Stimulated activated naive CD4-positive, alpha-beta T cell treated with Interleukin-2 at 50 U/mL for 16 hours (primary cell): Measurements from ENCODE around the gene MYBPC3.
"Not testable (repeated sequence)": the region's sequence is repeated elsewhere in the genome, so short reads cannot be mapped to it uniquely, and the experiment has no call there.

Experiments
- DNase-seq: peaks from one replicate; lab custom pipeline; 2025; lab: John Stamatoyannopoulos, UW

Gene MYBPC3

DNA sequence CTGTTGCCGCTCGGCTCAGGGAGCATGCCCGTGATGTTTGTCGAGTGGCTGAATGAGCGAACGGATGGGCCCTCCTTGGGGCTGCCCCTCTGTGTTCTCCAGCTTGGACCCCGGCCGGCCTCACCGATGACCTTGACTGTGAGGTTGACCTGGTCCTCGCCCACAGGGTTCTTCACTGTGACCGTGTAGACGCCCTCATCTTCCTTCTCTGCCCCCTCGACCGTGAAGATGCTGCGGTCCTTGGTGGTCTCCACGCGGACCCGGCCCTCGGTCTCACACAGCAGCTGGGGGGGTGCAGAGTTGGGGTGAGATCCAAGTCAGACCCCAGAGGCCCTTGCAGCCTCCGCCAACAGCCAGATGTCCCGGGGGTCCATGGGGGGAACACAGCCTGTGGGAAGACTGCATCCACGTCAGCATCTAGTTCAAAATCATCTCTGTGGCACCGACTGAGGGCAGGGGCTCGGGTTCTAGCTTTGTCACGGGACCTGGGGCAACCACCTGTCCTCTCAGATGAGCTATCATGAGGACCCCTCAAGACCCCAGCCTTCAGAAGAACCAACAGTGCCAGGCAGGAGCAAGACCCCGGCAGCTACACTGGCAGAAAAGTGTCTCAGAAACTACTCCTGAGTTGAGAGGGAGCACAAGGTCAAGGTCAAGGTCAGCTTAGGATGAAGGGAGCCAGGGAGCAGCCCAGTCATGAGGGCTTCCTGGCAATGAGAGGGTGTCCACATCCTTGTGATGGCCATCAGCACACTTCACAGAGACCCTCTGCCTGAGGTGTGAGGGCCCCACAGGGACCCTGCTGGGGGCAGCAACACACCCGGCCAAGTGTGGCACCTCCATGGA lies 13.9 kb downstream of the MYBPC3 start:
- DNase-seq = no peak

DNA sequence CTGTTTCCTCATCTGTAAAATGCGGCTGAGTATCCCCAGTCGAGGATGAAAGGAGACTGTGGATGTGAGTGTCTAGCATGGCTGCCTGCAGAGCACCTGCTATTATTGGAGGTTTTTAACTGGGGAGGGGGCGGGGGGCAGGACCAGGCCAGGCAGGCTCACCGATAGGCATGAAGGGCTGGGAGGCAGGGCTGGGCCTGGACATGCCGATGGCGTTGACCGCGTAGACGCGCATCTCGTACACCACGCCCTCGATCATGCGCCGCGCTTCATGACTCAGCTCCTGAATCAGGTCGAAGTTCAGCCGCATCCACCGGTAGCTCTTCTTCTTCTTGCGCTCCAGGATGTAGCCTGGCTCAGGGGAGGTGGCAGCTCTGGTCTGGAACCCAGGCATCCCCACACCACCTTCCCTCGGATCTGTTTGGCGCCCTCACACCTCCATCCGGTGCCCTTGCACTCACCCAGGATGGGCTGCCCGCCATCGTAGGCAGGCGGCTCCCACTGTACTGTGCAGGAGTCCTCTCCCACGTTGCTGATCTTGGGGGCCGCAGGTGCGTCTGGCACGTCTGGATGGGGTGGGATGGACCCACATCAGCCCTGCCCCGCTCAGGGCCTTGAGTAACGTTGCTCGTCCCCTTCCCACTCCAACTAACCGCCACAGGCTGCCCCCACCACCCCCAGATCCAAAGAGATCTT lies 15.1 kb downstream of the MYBPC3 start:
- no peak for DNase-seq

DNA sequence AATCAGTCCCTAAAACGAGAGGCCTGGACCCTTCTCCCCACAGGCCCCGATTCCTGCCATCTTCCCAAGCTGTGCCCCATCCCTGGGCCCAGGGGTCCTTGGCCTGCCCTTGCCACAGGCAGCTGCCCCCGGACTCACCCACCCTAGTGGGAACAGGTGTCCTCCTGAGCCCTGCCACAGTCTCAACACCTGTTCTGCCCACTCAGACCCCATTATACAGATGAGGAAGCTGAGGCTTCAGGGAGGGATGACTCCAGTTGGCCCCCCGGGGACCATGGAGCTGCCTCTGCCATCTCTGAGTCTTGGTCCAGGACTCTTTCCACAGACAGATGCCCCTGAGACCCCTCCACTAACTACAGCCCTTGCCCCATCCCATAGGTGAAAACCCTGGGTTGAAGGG lies 15.9 kb downstream of the MYBPC3 start:
- no peak for DNase-seq

DNA sequence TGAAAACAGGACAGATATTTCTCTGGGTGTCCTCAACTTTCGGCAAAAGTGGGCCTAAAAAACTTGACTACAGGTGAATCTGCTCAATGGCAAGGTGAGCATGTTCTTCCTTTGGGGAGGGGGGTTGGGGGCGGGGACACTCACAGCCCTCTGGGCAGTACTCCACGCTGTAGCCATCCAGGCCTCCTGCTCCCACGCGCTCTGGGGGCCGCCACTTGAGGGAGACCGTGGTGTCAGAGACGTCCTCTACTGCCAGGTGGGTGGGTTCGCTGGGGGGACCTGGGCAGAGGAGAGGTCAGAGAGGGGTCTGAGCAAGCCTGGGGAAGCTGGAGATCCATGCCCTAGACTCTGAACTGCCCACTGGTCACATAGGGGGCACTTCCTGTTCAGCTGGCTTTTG lies 16.8 kb downstream of the MYBPC3 start:
- DNase-seq = no peak

DNA sequence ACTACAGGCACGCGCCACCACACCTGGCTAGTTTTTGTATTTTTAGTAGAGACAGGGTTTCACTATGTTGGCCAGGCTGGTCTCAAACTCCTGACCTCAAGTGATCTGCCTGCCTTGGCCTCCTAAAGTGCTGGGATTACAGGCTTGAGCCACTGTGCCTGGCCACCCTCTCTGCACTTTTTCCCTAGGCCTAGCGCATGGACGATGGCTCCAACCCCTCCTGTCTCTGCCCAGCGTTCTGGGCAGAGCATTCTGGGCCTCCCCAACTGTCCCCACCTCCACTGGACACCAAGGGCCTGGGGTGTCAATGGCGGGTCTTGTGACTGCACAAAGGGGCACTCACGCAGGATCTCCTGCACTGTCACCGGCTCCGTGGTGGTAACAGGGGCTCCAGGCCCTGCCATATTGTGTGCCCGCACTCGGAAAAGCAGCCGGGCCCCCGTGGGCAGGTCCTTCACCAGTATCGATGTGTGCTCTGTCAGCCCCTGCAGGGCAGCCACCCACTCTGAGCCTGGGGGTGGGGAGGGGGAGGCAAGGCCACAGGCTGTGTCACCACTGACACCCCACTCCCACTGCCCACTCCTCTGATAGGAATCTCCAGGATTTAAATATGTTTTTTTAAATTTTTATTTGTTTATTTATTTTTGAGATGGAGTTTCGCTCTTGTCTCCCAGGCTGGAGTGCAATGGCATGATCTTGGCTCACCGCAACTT lies 17.6 kb downstream of the MYBPC3 start:
- not testable (repeated sequence) for DNase-seq

DNA sequence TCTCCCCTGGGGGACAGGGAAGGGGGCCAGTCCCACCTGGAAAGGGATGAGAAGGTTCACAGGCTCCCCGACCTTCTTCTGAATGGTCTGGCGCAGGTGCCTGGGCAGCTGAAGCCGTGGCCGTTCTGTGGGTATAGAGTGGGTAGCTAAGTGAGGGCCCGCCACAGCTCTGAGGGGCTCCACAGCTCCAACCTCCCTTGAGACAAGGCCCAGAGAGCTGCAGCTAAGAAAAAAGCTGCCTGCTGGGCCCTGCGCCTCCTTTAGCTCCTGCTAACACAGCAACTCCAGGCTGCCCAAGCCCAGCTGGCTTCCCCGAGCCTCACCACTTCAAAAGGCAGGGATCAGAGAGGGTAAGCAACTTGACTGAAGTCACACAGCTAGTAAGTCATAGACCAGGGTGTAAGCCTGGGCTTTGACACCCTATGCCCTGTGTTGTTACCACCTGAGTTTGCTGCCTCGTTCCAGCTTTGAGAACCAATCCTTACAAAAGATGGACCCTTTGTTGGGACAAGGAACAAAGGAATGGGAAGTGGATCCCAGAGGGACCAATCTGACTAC lies 18.5 kb downstream of the MYBPC3 start:
- DNase-seq = no peak

DNA sequence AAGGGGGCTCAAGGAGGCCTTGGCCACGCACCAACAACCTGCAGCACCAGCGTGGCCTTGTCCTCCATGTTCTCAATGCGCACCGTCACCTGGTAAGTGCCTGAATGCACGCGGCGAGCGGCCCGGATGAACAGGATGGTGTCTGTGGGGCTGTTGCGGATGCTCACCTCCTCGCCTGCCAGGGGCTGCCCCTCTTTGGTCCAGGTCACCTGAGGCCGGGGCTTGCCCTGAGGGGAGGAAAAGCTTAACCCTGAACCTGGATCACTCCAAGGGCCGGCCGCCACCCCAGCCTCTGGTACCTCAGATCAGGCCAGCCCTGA lies 19.0 kb downstream of the MYBPC3 start:
- no peak for DNase-seq

DNA sequence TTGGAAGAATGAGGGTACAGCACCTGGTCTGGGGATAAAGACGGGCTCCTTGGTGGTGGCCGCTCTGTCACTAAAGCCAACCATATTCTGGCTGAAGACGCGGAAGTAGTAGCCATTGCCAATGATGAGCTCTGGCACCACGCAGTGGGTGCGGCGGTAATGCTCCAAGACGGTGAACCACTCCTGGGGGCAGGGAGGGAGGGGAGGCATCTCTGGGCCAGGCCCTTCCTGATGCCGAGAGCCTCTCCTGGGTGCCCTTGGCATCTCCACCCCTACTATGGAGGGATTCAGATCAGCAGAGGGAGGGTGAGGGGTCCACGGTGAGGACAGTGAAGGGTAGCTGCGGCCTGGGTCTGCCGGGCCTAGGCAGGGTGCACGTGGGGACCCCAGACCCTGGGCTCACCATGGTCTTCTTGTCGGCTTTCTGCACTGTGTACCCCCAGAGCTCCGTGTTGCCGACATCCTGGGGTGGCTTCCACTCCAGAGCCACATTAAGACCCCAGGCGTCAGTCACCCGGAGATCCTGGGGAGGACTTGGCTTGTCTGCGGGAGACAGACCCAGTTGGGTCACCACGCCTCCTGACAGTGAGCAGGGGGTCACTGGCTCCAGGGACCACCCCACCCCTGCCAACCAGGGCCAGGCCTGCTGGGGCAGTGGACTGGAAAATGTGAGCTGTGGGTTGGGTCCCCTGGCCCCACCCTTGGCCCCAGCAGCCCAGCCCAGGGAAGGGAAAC lies 19.5 kb downstream of the MYBPC3 start:
- no peak for DNase-seq

DNA sequence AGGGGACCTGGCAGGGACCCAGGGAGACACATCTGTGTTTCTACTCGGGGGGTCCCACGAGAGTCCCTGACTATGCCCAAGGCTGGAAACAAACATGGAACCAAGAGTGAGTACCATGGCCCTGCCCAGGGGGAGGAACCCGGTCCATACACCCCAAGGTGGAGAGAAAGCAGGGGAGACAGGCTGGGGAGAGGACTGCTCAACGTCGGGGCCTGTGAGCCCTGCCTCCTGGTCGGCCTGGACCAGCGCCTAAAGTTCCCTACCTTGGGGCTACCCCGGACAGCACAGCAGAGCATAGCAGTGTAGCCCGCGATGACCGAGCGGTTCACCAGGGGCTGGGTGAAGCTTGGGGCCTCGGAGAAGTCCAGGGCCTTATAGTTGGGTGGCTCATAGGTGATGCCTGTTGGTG lies 20.2 kb downstream of the MYBPC3 start:
- no peak for DNase-seq

DNA sequence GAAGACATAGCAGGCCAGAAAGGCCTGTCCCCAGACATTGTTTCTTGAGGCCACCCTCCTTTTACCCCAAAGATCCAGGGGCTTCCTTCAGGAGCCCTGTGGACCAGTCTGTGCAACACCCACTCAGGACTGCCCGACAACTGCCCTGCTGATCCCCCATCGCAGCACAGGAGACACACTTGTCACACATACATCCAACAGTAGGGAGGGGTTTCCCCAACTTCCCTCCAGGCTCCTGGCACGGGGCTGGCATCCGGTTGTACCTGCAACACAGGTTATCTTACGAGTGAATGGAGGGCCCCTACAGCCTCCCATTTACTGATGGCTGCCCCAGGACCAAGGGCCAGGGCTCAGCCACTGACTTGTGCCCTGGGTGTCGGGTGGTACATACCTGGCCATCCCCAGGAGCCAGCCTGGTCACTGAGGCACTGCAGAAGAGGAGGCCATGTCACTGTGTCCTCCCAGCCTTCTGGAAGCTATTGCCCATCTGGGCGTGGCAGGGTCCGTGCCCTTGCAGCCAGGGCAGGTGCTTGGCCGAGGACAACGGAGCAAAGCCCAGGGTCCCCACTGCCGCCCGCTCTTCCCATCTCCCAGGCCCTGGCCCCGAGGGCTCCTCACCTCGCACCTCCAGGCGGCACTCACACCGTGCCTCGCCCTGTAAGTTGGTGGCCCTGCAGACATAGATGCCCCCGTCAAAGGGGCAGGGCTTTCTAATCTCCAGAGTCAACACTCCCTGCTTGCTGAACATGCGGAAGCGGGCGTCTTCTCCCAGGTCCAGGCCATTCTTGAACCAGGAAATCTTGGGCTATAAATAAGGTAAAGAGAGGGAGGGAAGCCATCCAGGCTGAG lies 20.8 kb downstream of the MYBPC3 start:
- no peak for DNase-seq

DNA sequence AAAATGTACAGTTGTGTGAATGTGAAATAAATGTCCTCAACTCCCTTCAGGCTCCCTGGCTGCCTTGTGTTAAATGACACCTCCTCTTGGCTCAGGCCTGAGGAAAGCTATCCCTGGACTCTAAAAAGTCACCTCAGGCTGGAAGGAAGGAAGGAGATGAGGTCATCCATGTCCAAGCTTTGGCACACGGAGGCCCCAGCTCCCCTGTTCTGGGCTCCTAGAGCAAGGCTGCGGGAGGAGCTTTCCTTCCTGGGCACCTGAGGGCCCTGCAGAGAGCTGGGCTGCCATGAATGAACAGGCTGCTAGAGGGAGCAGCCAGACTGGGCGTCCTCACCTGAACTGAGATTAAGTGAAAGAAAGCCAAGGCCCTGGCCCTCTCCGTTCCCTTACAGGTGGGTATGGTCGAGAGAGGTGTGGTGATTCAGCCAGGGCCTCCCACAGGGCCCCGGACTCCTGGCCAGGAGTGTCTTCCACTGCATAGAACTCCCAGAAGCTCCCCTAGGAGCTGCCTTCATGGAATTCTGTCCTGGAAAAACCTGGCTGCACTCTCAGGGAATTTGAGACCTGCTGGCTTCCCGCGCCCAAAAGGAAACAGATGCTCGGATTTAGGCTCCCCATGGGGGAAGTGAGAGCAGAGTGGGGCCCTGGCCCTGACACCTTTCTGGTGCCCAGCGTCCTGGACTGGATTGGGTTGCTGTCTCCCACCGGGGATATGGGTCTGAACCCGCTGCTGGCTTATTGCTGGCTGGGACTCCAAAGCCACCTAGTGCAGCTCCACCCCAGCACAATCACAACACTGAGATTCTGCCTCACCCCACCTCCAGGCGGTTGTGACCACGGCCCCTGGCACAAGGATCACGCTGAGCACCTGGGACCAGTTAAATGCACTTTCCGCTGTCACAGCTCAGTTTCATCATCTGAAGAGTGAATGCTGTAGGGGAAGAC lies 22.2 kb downstream of the MYBPC3 start:
- no peak for DNase-seq

DNA sequence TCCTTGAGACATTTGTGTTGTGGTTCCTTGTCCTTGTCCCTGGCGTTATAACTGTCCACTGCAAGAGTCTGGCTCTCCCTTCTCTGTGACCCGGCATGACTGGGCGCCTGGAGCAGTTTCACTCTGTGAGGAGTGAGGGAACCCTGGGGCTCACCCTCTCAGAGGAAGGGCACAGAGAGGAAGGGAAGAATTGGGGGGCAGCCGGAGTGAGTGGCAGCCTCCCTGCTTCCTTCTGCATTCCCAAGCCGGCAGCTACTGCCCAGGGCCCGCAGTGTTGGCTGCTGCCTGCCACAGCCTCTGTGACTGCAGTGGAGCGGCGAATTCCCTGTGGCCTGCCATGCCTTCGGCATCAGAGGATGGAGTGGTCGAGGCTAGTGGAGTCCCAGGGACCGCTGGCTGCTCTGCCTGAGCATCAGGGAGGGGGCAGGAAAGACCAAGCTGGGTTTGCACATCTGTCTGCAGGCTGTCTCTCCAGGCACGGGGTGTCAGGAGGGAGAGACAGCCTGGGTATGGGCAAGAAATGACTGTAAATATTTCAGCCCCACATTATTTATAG lies 23.0 kb downstream of the MYBPC3 start:
- no peak for DNase-seq

DNA sequence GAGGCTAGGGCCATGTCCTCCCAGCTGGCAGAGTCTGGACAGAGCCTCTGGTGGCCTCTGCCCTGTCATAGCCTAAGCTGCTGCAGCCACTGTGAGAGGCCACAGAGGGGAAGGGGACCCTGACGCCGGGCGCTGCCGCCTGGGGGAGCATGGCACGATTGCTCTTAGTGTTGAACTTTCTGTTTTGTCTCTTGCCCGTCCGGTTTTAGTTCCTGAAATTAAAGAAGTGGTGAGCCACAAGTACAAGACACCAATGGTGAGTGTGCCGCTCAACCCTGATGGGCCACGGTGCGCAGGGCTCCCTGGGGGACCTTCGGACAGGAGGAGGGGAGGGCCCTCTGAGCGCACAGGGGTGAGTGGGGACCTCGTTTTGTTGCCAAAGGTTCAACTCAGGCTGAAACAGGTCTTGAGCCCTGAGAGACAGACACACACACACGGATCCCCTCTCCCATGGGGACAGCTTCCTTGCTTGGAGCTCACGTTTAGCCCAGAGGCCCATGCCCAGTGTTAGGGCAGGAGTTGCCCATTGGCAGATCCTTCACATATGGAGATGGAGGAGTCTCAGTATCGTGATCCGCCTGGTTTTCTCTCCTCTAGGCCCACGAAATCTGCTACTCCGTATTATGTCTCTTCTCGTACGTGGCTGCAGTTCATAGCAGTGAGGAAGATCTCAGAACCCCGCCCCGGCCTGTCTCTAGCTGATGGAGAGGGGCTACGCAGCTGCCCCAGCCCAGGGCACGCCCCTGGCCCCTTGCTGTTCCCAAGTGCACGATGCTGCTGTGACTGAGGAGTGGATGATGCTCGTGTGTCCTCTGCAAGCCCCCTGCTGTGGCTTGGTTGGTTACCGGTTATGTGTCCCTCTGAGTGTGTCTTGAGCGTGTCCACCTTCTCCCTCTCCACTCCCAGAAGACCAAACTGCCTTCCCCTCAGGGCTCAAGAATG lies 23.8 kb downstream of the MYBPC3 start:
- no peak for DNase-seq

DNA sequence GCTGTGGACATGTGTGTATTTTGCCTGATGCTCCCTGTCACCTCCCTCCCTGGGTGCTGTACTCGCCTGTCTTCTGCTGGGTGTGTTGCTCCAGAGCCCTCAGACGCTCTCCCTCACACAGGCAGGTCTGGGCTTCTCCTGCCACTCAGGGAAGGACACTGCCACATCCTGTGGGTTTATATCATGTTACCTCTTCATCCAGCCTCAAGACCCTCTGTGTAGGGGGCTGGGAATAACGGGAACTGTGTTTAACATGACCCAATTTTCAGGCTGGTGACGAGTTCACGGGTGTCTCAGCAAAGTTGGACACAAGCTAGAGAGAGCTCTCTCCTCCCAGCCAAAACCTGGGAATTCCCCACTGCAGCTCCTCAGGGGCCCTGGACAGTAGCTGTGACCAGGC lies 24.6 kb downstream of the MYBPC3 start:
- DNase-seq = no peak

DNA sequence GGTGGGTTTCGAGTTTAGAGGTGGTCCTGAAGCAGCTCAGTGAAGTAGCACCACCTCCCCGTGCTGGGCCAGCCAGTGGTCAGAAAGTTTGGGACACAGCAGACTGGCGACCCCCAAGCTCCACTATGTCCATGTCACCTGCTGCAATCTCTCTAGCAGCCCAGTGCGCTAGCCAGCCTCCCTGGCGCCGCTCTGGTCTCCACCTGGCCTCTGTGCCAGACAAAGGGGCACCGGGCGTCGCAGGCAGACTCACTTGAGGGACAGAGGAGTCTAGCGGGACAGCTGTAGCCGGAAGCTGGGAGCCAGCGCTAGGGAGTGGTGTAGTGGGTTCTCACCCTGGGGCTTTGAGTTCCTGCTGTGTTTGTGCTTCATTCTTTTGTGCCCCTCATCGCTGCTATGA lies 25.5 kb downstream of the MYBPC3 start:
- DNase-seq = no peak

DNA sequence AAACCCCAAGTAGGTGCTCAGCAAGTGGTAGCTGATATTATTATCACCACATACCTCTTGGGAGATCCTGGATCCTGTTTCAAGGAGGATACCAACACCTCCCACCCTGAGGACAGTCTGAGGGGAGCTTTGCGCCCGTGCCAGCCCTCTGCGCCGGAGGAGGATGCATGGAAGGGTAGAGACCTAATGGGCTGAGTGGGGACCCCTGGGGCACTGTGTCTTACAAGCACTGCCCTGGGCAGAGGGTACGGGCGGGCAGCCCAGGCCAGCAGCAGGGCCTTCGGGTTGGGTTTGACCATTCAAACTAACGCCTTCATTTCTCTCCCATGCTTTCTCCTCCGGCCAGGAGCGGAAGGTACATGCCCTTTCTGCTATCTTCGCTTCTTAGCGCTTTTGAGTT lies 26.3 kb downstream of the MYBPC3 start:
- no peak for DNase-seq

DNA sequence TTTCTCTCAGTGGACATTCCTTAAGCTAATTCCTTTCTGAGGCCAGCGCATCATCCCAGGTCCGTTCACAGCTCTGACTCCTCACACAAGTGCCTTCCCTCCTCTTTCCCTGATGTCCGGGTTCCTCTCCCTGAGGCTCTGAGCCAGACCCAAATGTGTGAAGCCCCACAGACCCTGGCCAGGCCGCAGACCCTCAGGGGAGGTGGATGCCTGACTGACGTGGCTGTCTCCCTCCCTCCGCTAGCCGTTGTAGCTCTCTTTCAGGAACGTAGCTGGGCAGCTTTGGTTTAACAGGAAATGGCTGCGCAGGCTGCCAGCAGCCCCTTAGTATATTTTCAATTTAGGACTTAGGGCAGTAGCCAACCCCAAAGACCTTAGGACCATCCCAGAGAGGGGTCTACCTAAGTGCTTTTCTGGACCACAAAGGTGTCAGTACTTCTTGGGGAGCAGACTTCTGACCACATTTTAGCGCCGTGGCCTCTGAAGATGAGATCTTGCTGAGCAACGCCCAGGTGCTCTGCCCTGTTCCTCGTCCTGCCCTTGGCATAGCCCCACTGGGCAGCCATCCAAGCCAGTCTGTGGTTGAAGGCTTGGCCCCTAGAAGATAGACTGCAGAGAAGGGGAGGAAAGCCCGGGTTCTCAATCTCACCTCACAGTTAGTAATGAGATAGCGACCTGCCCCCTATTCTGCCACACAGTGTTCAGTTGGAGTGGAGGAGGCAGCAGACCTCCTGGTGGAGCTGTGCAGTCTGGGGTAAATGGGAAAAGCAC lies 27.0 kb downstream of the MYBPC3 start:
- no peak for DNase-seq

DNA sequence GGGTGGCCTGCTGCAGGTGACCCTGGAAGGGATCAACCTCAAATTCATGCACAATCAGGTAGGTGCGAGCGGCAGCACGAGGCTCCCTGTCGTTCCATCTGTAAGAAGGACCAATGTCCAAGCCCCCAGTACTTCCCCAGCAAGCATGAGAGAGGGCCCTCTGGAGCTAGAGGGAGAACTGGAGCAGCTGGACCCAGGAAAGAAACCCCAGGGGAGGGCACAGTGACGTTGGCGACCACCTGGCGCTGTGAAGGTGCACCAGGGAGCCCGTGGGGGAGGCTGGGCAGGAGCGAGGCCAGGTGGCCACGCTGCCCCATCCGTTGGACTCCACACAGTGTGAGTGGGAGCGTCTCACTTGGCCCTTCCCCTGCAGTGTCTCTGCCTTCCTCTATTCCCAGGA lies 28.0 kb downstream of the MYBPC3 start:
- no peak for DNase-seq
